HG02973 (cell line): ENCODE data around the gene TEAD4.

Source experiments
- ATAC-seq: cut with Tn5 transposase; IDR thresholded peaks from one replicate; pipeline ENCODE4 v1.9.1; 2021; ENCODE audit warnings: moderate library complexity; ENCODE audit not compliant: unreplicated experiment

Gene TEAD4

DNA sequence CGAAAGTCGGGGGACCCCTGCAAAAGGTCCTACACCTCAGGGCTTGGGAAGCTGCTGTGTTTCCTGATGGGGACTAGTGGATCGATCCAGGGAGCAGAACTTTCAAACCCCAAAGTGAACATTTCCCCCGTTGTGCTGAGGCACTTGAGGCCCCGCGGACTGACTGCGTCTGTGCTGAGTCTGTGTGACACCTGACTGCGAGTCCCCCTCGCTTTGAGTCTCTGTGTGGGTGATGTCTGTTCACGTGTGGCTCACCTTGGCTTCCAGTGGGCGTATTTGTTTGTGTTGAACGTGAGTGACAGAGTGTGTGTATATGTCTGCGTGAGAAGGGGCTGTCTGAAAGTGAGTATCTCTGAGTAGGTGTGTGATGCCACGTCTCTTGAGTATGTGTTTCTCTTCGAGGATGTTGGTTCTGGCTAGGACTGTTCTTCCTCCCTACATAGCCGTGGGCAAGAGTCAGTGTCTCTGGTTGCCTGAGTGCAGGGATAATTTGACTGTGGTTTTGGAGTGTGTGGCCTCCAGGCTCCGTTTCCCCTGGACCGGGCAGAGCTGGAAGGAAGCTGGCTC, 1.3 kb downstream of the TEAD4 start:
- no peak for ATAC-seq

DNA sequence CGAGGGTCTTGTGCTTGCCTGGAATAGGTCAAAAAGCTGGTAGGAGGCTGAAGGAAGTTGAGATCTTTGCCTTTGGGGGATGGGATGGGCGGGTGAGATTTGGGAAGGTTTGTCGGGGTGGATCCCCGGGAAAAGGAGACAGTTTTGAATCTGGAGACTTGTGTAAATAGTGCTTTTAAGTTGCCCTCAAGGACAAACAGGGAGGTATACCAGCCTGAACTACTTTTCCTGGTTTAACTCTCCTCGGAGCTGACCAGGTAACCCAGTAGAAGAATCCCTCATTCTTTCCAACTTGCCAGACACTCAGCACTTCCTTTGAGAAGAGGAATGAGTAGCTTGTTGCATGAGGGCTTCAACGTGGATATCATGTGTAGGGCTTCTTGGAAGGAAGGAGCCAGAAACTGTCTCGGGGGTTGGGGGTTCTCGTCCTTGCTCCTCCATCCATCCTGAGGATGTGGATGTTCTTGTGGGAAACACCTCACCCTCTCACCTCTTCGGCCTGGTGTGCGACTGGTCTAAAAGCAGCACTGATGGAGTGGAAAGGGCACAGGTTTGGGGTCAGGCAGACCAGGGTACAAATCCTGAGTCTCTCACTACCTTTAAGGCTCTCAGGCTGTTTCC, 1.9 kb downstream of the TEAD4 start:
- no peak for ATAC-seq

DNA sequence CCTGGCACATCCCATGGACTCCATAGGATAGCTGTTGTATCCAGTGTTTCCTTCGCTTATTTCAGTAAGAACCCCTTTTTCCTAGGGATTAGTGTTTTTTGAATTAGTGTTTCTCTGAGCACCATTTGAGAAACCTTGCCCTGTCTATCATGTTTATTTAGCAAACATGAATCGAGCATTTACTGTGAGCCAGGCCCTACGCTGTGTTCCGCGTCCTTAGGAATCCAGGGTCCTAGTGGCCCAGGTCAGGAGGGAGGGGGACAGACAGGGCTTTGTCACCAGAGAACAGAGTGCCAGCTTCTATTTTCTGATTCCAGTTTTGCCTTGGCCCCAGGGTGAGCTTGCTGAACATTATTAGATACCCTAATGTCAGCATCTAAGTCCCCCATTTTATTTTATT, 2.5 kb downstream of the TEAD4 start:
- ATAC-seq, result no peak

DNA sequence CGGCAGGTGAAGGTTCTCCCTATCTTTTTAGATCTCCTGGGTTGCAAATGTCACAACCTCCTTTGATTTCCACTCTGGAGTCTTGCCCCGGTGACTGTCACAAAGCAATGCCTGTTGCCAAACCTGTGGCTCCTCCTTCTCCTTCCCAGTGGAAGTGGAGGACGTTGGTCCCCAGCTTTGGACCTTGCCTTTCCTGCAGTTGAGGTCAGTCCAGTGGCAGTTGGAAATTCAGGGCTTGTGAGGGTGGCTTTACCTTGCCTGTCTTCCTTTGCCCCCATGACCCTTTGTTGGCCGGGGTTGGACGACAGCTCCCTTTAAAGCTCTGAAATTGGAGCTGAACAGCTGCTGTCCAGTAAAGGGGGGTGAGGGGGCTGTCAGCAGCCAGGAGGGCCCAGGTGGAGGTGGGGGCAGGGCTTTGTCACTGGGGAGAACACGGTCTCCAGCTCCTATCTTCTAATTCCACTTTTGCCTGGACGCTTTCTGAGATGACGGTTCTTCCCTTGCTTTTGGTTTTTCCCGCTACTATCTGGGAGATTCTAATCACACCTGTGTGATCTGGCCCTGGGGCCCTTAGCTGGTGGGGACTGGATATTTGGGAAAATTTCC, 4.1 kb downstream of the TEAD4 start:
- ATAC-seq, result no peak

DNA sequence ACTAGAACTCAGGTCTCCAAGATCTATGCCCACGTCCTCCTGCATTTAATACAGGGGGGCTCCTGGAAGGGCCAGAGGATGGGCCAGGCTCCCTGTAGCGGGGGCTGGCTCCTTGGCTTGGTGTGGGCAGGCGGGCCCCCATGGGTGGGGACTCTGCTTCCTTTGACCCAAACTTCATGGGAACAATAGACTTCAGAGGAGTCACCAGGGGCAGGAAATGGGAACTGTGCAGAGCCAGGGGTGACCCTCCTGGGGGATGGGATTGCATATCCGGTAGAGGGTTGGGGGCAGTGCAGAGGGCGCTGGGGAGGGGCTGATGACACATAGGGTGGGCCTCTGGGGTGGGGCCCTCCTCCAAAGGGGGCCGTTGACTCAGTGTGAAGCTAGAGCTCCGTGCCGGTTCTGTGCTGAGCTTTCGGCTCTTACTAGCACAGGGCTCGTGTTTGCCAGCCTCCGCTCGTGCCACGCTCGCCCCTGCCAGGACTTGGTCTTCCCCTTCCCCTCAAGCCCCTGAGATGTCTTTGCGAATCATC, 4.6 kb downstream of the TEAD4 start:
- no peak for ATAC-seq

DNA sequence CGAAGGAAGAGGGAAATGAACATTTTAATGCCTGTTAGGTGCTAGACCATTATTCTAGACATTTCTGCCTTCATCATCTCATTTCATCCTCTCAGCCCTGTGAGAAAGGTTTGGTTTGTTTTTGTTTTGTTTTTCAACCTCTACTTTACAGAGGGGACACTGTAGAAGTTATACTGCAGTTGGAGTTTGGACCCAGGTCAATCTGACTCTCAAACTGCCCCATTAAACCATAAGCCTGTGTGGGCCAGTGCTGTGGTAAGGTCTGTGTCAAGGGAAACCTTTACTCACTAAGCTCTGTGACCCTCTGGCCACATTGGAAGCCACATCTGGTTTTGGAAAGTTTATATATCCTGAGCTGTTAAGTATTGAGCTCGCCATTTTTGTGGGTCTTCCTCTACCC, 8.5 kb downstream of the TEAD4 start:
- ATAC-seq, result no peak

DNA sequence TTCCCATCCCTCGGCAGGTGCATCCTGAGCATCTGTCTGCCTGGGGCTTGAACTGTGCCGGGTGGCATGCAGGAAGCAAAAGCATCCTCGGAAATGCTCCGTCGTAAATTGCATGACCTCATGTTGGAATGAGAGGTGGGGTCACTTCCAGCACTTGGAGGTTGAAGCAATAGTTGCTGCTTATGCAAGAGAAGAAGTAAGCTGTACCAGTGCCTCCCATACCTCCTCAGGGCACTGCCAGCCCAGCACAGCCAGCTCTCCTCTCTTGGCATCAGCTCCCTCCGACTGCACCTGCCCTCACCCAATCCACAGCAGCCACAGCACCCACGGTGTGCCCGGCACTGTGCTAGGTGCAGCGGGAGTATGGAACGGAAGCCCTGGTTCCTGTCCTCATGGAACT, 11.5 kb downstream of the TEAD4 start:
- no peak for ATAC-seq

DNA sequence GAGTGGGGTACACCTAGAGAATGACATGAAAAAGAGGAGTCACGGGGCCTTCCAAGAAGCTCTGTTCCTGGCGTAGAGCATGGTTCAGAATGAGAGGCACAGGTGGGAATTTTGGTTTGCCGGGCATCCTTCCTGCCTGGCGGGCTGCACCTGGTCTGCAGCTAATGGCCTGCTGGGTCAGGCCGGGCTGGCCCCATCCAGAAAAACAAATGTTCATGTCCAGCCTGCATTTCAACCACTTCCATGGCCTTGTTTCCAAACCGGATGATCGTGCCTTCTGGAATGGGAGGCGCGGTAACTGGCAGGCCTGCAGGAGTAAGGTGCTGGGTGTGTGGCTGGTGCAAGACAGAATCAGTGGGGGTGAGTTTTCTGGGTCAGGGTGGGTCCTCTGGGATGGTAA, 14.4 kb downstream of the TEAD4 start:
- no peak for ATAC-seq

DNA sequence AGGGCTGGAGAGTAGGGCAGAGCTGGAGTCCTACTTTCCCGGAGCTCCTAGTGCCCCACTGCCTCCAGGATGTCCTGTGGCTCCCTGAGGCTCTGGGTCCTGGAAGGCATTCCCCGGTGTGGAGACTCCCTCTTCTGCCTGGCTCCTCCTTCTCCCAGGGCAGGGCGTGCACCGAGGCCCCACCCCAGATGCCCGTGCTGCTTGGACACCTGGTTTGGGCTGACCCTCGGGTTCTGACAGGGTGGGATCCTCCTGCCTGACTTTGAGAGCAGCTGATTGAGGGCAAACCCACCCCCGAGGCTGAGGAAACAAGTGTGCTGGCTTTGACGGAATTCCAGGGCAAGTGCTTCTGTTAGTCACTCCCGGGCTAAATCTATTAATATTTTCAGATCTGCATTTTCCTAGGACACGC, 15.4 kb downstream of the TEAD4 start:
- ATAC-seq, result no peak

DNA sequence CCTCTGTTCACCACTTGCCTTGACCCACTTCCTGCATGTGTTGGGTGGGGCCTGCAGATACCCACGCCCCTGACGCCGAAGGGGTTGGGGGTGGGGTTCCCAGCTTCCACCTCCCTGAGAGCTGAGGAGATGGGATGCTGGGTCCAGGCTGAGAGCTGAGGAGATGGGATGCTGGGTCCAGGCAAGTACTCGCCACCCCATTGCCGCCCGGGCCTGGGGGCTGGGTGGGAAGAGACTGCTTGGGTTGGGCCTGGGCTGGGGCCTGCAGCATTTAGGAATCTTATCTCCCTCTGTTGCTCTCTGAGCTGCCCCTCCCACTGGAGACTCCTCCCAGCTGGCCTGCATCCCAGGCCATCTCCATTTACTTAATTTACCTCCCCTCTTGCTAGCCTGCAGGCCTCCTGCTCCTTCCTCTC, 17.4 kb downstream of the TEAD4 start:
- no peak for ATAC-seq

DNA sequence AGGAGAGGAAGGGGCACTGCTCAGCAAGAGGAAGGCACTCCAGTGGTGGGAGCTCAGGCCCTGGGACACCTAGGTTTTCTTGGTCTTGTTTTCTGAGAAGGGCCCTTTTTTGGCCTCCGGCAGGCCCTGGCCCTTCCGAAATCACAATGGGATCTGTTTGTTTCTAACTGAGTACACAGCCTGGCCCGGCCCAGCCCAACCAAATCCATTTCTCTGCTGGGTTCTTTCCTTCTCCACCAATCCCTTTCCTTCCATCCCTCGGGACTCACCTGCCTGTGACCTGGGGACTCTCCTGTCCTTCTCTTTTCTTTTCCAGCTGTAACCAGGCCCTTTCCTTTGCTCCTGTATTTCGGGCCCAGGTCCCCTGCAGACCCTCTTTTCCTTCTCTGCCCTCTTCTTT, 18.6 kb downstream of the TEAD4 start:
- ATAC-seq, result no peak

DNA sequence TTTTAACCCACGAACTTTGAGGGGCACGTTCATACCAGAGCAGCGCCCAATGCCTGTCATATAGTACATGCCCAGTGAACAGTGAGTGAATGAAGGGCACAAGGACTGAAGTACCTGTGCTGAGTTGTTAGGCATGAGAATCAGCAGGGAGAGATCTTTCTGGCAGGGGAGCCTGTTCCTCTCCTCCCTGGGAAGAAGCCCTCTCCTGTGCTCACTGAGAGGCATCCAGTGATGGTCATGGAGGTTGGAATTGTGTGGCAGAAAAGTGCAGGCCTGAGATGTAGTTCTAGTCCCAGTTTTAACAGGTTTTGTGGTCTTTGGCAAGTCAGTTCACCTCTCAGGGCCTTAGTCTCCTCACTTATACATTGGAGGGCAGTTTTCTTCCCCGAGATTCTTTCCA, 20.6 kb downstream of the TEAD4 start:
- no peak for ATAC-seq

DNA sequence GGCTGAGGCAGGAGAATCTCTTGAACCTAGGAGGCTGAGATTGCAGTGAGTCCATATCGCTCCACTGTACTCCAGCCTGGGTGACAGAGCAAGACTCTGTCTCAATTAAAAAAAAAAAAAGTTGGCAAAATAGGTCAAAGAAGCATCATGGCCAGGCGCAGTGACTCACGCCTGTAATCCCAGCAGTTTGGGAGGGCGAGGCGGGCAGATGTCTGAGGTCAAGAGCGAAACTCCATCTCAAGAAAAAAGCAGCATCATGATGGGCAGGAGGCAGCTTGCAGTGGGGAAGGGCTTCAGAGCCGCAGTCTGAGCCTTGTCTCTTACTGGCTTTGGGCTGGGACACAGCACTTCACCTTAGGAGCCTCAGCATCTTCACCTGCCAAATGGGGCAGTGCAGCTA, 21.4 kb downstream of the TEAD4 start:
- no peak for ATAC-seq

DNA sequence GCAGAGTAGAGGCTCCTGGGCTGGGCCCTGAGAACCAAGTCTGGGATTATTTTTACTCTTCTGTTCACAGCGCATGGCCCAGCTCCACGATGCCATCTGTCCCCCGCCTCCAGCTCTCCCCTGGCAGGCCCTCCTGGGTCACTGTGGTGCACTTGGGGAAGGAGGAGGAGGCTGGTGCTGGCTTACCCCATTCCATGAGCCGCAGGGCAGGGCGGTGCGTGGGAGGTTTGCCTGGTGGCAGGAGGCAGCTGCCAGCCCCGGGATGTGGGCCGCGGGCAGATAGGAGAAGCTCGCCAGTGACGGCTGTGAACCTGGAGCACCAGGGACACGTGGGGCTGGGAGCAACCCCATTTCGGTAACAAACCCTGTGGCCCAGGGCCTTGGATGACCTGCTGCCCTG, 23.2 kb downstream of the TEAD4 start:
- ATAC-seq, result no peak

DNA sequence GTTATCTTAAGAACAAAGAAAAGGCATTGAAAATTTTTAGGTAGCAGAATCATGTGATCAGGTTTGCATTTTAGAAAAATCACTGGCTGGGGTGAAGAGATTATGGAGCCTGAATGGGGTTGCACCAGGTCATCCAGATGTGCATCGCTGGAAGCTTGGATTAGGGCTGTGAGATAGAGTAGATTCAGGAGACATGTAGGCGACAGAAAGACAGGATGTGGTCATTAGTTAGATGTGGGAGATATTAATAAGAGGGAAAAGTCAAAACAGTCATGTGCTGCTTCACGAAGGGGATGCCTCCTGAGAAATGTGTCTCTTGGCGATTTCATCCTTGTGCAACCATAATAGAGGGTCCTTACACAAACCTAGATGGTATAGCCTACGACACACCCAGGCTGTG, 25.1 kb downstream of the TEAD4 start:
- ATAC-seq, result no peak

DNA sequence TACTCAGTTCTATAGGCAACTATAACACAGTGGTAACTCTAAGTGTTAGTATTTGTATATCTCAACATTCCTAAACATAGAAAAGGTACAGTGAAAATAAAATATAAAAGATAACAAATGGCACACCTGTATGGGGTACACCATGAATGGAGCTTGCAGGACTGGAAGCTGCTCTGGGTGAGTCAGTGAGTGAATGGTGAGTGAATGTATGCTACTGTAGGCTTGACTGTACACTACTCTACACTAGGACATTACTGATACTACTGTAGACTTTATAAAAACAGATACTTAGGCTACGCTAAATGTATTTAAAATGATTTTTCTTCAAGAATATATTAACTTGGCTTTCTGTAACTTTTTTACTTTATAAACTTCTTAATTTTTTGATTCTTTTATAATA, 25.5 kb downstream of the TEAD4 start:
- ATAC-seq, result no peak

DNA sequence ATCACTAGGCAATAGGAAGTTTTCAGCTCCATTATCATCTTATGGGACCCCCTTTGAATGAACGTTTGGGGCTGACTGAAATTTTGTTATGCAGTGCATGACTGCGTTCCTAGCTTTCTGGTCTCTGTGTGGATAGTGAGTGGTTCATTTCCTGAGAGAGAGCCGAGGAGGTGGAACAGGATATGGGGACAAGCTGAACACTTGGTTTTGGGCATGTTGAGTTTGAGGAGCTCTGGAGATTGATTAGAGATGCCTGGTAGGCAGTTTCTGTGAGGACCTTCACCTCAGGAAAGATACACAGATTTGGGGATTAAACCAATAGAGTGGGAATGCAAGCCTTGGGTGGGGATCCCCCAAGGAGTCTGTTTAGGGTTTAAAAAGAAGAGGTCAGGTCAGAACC, 27.7 kb downstream of the TEAD4 start:
- ATAC-seq, result no peak

DNA sequence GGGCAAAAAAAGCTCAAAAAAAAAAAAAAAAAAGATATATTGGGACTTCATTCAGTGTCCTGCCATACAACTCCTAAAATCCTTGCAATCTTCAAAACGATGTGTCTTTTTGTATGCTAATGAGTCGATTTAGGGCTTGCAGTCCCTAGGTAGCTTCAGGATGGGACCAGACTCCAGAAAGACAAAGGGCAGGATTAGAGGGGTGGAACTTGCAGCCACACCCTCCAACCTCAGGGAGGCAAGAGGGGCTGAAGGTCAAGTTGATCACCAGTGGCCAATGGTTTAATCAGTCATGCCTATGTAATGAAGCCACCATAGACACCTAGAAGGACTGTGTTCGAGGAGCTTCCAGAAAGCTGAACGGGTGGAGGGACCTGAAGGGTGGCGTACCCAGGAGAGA, 29.3 kb downstream of the TEAD4 start:
- ATAC-seq, result no peak

DNA sequence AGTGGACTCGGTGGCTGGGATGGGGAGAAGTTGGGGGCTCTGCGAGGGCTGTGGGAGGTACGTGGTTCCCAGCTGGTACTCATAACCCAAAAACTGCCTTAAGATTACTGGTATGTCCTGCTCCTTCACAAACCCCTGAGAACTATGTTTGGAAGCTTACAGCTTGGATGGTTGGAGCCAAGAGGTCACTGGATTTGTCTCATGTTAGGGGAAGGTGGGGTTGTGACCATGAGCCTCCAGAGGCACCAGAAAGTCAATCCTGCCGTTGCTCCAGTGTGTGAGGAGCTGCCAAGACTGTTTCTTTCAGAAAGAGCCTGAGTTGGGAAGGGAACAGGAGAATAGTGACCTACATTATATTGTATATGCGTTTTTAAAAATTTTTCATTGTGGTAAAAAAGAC, 33.5 kb downstream of the TEAD4 start:
- no peak for ATAC-seq

DNA sequence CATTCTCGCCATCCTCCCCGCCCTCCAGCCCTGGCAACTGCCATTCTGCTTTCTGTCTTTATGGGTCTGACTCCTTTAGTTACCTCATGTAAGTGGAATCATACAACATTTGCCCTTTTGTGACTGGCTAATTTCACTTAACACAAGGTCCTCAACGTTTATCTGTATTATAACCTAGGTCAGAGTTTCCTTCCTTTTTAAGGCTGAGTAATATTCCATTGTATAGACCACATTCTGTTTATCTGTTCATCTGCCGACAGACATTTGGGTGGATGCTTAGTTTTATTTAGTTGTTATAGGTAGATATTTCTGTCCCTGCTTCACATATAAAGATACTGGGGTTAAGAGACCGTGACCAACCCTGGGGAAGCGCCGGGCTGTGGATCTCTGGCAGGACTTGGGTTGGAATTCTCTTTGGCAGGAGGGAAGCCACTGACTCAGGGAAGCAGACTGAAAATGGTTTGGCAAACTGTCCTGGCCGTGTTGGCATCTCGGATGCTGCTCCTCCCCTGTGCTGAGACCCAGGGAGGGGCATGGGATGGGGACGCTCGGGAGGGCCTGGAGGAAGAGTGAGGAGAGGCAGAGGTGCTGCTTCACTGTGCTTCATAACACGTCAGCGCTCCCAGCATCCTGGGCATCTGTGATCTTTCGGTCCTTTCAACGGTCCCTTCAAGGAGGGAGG, 38.9 kb downstream of the TEAD4 start:
- no peak for ATAC-seq

DNA sequence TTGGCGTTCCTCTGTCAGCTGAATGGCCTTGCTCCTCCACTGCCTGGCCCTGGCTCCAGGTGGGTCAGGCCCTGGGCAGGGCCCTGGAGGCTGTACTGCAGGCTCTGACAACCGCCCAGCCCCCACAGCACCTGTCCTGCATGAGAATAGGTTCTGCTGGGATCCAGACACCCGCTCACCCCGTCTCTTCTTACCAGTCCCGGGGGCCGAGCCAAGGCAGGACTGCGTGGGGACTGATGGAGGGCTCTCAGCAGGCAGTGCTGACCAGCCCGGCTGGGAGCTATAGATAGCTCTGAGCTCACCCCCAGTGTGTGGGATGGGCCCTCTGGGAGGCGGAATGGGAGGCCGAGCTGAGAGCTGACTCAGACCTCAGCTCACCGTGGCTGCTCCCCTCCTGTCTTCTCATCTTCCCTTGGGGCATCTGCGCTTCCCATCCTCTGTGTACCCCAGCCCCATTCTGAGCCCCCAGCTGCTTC, 39.6 kb downstream of the TEAD4 start:
- ATAC-seq, result no peak

DNA sequence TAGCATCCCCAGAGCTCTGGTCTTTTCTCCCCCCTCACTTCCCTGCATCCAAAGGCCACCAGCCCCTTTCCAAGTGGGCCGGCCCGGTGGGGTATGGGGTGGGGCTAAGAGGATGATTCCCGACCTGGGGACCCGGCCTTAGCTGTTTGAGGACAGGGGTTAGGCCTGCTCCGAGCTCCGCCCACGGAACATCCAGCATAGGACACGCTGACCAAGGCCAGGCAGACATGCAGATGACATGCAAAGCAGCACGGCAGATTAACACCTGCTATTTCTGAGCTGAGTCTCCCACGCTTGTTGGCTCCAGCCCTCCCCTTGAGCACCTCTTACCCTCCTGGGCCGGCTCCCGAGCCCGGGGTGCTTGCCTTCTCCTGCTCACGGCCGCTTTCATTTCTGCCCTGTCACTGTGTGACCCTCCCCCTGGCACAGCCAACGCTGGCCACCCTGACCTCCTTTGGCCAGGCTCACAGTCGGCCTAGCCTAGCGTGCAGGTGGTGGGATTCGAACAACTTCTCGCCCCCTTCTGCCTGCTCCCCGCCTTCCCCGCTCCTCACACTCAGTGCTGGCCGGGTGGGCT, 40.2 kb downstream of the TEAD4 start:
- no peak for ATAC-seq
